HepG2 (cell line): ENCODE measurements around the gene XDH. TPM values are rescaled to one million over a fixed set of nuclear protein-coding genes. Genes with fewer than 3 reads are reported as not detected.

Source experiments
- ATAC-seq: fragments of 200-7000 bp; cut with Tn5 transposase; 3 replicates; pipeline ENCODE4 v1.9.1; 2020; ENCODE audit warnings: mild to moderate bottlenecking, moderate library complexity
- BruUV-seq: library from RNA; stranded (reverse); fragments of 400-500 nt; replicated peaks from 2 replicates; lab custom pipeline; 2021; lab: Mats Ljungman, UMichigan
- CTCF ChIA-PET: fragments of 300-600 bp; formaldehyde crosslinking; extraction: SDS; loops from one replicate; lab custom pipeline; 2021; ENCODE audit warnings: low total read pairs, inconsistent platforms, low intra/inter-chr PET ratio; lab: Yijun Ruan, JAX
- POLR2A ChIA-PET: fragments of 350-600 bp; sonication (Branson Sonifier 250); formaldehyde crosslinking; loops from one replicate; lab custom pipeline; 2020; ENCODE audit warnings: antibody characterized with exemption, inconsistent platforms; lab: Yijun Ruan, JAX
- DNase-seq: peaks from one replicate; pipeline ENCODE4 v3.0.0-alpha.2; 2015; ENCODE audit warnings: low spot score
- FAIRE-seq: peaks from 3 replicates; lab custom pipeline; 2011; peaks lifted over from hg19 to GRCh38; lab: Jason Lieb, UNC
- H2AFZ ChIP-seq: one replicate; pipeline ENCODE4 v1.6.1; 2011; ENCODE audit warnings: low read length, inconsistent platforms
- H3K27ac ChIP-seq: fragments of 300-600 bp; 3 replicates; pipeline ENCODE4 v1.8.0; 2011; ENCODE audit warnings: mixed run types, mild to moderate bottlenecking, mixed read lengths, low read length, inconsistent platforms; ENCODE audit not compliant: insufficient read depth; ENCODE audit errors: extremely low read length
- H3K27me3 ChIP-seq, 2 experiments: fragments of 200-600 bp in 1 of 2; 2 replicates in 1 of 2; 3 replicates in 1 of 2; pipeline versions ENCODE4 v1.6.0 to v1.8.0; 2011; ENCODE audit warnings: low read length in 2 of 2, mild to moderate bottlenecking in 2 of 2, moderate library complexity in 2 of 2, inconsistent platforms in 1 of 2; ENCODE audit not compliant: insufficient read depth in 2 of 2, control insufficient read depth in 1 of 2
- H3K36me3 ChIP-seq, 2 experiments: fragments of 200-600 bp in 1 of 2; replicated peaks in 1 of 2; 2 replicates in 1 of 2; 3 replicates in 1 of 2; pipeline versions ENCODE4 v1.5.1 to v1.8.0; 2011; ENCODE audit warnings: low read length in 2 of 2, inconsistent platforms in 1 of 2; ENCODE audit not compliant: insufficient read depth in 2 of 2, control insufficient read depth in 1 of 2
- H3K4me1 ChIP-seq: 2 replicates; pipeline ENCODE4 v1.5.1; 2012; ENCODE audit warnings: low read length, inconsistent platforms; ENCODE audit not compliant: insufficient read depth
- H3K4me2 ChIP-seq: 2 replicates; pipeline ENCODE4 v1.6.0; 2011; ENCODE audit warnings: low read depth, low read length, inconsistent platforms
- H3K4me3 ChIP-seq, 3 experiments: fragments of 200-600 bp in 1 of 3; sonication (generic), shearing (Covaris generic) in 1 of 3; replicated peaks in 1 of 3; 2 replicates each; pipeline ENCODE4 v1.5.1; 2011 to 2016; ENCODE audit warnings: low read length in 3 of 3, inconsistent platforms in 2 of 3, low read depth in 2 of 3, mild to moderate bottlenecking in 2 of 3, control low read depth in 1 of 3, mixed read lengths in 1 of 3; ENCODE audit not compliant: insufficient read depth in 1 of 3
- H3K79me2 ChIP-seq: one replicate; pipeline ENCODE4 v1.6.1; 2011; ENCODE audit warnings: low read length, inconsistent platforms; ENCODE audit not compliant: insufficient read depth
- H3K9ac ChIP-seq: 2 replicates; pipeline ENCODE4 v1.6.0; 2011; ENCODE audit warnings: mild to moderate bottlenecking, low read depth, low read length, inconsistent platforms; ENCODE audit not compliant: insufficient read depth
- H3K9me3 ChIP-seq: 2 replicates; pipeline ENCODE4 v1.5.1; 2012; ENCODE audit warnings: mild to moderate bottlenecking, low read length
- H4K20me1 ChIP-seq: 2 replicates; pipeline ENCODE4 v1.6.0; 2011; ENCODE audit warnings: inconsistent platforms, mild to moderate bottlenecking, low read length, moderate library complexity; ENCODE audit not compliant: insufficient read depth
- AHR ChIP-seq: IDR thresholded peaks from 2 replicates; pipeline ENCODE4 v1.6.1; 2018; ENCODE audit warnings: missing genetic modification reagents, missing compliant biosample characterization
- CBX2 ChIP-seq, 2 experiments: fragments of 200-600 bp in 1 of 2; sonication (generic); formaldehyde crosslinking in 1 of 2; IDR thresholded peaks; 2 replicates each; pipeline versions ENCODE4 v1.7.0 to v1.8.1; 2018 to 2022; ENCODE audit warnings: low read depth in 2 of 2, low read length in 1 of 2, mild to moderate bottlenecking in 1 of 2, missing genetic modification reagents in 1 of 2
- ERF ChIP-seq: IDR thresholded peaks from 2 replicates; pipeline ENCODE4 v1.6.1; 2018; ENCODE audit warnings: missing biosample characterization, missing genetic modification reagents
- MBD4 ChIP-seq: IDR thresholded peaks from 2 replicates; pipeline ENCODE4 v1.6.1; 2012; ENCODE audit warnings: low read length, inconsistent platforms, borderline replicate concordance
- PRMT3 ChIP-seq: sonication (generic); formaldehyde crosslinking; IDR thresholded peaks from 2 replicates; pipeline ENCODE4 v1.8.1; 2022; ENCODE audit warnings: low read depth, mild to moderate bottlenecking, moderate library complexity, missing genetic modification reagents, borderline replicate concordance
- RXRB ChIP-seq: IDR thresholded peaks from 2 replicates; pipeline ENCODE4 v1.6.1; 2016; ENCODE audit warnings: borderline replicate concordance, missing genetic modification reagents, missing compliant biosample characterization
- SMARCE1 ChIP-seq: fragments of 450-650 bp; IDR thresholded peaks from 2 replicates; pipeline ENCODE4 v1.6.1; 2017; ENCODE audit warnings: borderline replicate concordance
- SP5 ChIP-seq: IDR thresholded peaks from 2 replicates; pipeline ENCODE4 v1.6.1; 2016; ENCODE audit warnings: low read depth, borderline replicate concordance
- ZFX ChIP-seq: sonication (generic); formaldehyde crosslinking; IDR thresholded peaks from 2 replicates; pipeline ENCODE4 v1.4.0; 2020; ENCODE audit warnings: mild to moderate bottlenecking, low read depth, missing genetic modification reagents, moderate library complexity
- ZNF224 ChIP-seq: sonication (generic); formaldehyde crosslinking; IDR thresholded peaks from 2 replicates; pipeline ENCODE4 v1.5.0; 2020; ENCODE audit warnings: mild to moderate bottlenecking, missing genetic modification reagents
- ZNF431 ChIP-seq: sonication (generic); formaldehyde crosslinking; IDR thresholded peaks from 2 replicates; pipeline ENCODE4 v1.9.0; 2022; ENCODE audit warnings: missing genetic modification reagents, low read depth, mild to moderate bottlenecking, borderline replicate concordance
- ZNF570 ChIP-seq: sonication (generic); formaldehyde crosslinking; IDR thresholded peaks from 2 replicates; pipeline ENCODE4 v1.4.0; 2020; ENCODE audit warnings: mild to moderate bottlenecking, missing genetic modification reagents, borderline replicate concordance
- ZNF652 ChIP-seq: IDR thresholded peaks from 2 replicates; pipeline ENCODE4 v1.6.1; 2016; ENCODE audit warnings: low read depth, borderline replicate concordance
- WGBS: methylation state at CpG from one replicate; pipeline ENCODE4 v1.1.6; 2017; ENCODE audit warnings: low lambda C conversion rate; 5-methylcytosine and 5-hydroxymethylcytosine counted together
- in situ Hi-C: cut with HindIII; loops from 2 replicates; pipeline ENCODE4 v1.10.0; 2017; ENCODE audit warnings: low pct_unique_long_range_greater_than_20kb; ENCODE audit not compliant: extremely low pct_ligation_motif_present
- intact Hi-C: fragments of 100-400 bp; cut with micrococcal nuclease; formaldehyde crosslinking; loops from one replicate; pipeline ENCODE4 v1.10.0; 2022; ENCODE audit not compliant: unreplicated experiment
- polyA plus RNA-seq, 8 experiments: library from polyadenylated mRNA; depleted of rRNA in 3 of 8; stranded (reverse) in 7 of 8; unstranded in 1 of 8; fragments of >200 nt; fragmentation: Illumina TruSeq in 4 of 8; extraction: Trizol in 4 of 8; gene quantifications; 2 replicates each; pipeline versions ENCODE4 v1.2.1 to v1.2.3, GENCODE V29; 2011 to 2016; ENCODE audit warnings: low read depth in 4 of 8, missing spikeins in 1 of 8, mixed read lengths in 1 of 8; ENCODE audit not compliant: insufficient read depth in 1 of 8
- total RNA-seq, 5 experiments: library from RNA; depleted of rRNA; stranded (reverse); fragments of >200 nt; fragmentation: Illumina TruSeq; extraction: Trizol; gene quantifications; 2 replicates each; pipeline ENCODE4 v1.2.3, GENCODE V29; 2016; ENCODE audit warnings: low read depth in 1 of 5
- TF ChIP-seq, protein P1 (sequence below): sonication (generic); formaldehyde crosslinking; IDR thresholded peaks from 2 replicates; pipeline ENCODE4 v1.4.0; 2020; ENCODE audit warnings: missing genetic modification reagents
- TF ChIP-seq, protein P2 (sequence below): sonication (generic); formaldehyde crosslinking; IDR thresholded peaks from 2 replicates; pipeline ENCODE4 v1.5.0; 2020; ENCODE audit warnings: mild to moderate bottlenecking, missing genetic modification reagents
- TF ChIP-seq, protein P3 (sequence below): sonication (generic); formaldehyde crosslinking; IDR thresholded peaks from 2 replicates; pipeline ENCODE4 v1.5.1; 2020; ENCODE audit warnings: mild to moderate bottlenecking, missing genetic modification reagents

Gene XDH
- total and polyA plus RNA-seq, 2 of the 13 experiments (the other 11 are each of a cell fraction or from before 2014, with no cell fraction given), result not detected

GRCh38 chr2:31384351-31384750 is 30.2 kb downstream of the XDH start (continued):
- TF ChIP-seq ZNF652 (CRISPR knock-in tag) (no peak), AHR (CRISPR knock-in tag) (no peak)
- TF ChIP-seq, protein P1, sequence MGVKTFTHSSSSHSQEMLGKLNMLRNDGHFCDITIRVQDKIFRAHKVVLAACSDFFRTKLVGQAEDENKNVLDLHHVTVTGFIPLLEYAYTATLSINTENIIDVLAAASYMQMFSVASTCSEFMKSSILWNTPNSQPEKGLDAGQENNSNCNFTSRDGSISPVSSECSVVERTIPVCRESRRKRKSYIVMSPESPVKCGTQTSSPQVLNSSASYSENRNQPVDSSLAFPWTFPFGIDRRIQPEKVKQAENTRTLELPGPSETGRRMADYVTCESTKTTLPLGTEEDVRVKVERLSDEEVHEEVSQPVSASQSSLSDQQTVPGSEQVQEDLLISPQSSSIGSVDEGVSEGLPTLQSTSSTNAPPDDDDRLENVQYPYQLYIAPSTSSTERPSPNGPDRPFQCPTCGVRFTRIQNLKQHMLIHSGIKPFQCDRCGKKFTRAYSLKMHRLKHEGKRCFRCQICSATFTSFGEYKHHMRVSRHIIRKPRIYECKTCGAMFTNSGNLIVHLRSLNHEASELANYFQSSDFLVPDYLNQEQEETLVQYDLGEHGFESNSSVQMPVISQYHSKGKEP (CRISPR knock-in tag), result no peak

DNA sequence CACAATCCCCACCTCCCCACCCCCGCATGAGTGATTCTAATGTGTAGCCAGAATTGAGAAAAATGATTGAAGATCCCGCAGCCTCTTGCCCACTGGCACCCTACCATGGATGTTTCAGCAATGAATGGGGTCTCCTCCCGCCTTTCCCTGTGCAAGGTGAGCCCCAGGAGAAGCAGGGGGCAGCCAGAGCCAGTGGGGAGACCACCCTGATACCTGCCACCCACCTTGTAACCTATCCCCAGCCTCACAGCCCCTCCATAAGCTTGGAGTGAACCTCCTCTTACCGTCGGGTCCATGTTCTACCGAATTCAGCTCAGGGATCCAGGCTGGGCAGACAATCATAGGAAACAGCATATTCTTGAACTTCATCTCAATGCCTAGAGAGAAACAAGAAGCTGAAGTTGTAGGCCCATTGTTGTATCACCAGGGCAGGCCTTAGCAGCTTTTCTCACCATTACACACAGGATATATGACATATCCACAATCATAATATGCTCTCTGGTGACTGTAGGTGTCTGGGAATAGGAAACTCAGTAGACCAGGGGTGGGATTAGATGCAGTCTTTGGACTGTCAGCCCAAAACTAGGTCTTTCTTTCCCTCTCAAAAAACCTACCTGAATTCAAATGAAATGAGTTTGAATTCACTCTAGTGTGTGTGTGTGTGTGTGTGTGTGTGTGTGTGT is 30.9 kb downstream of the XDH start:
- Histone ChIP-seq H3K36me3 (no peaks in the 10 kb centered on the region), H3K27me3 (peaks cover 1 to 17% of the 10 kb centered on the region in 2 experiments; a peak in 2 of 5 replicates), H2AFZ (no peak overlapping the region), H4K20me1 (no peaks in the 10 kb centered on the region), H3K4me3 (no peak overlapping the region), H3K27ac (no peak overlapping the region), H3K4me1 (no peaks in the 10 kb centered on the region), H3K4me2 (no peak overlapping the region), H3K79me2 (no peaks in the 10 kb centered on the region), H3K9ac (no peak overlapping the region), H3K9me3 (no peaks in the 10 kb centered on the region)
- FAIRE-seq (no peak), ATAC-seq (no peak), DNase-seq (no peak)
- BruUV-seq, result no TSS peak
- in situ Hi-C loops, result no loop called here
- 1% methylated on average over 6 of the region's 6 CpGs for WGBS
- intact Hi-C loops, result no loop called here
- CTCF ChIA-PET, result no interaction called here
- POLR2A ChIA-PET, result no interaction called here
- TF ChIP-seq, protein P2, sequence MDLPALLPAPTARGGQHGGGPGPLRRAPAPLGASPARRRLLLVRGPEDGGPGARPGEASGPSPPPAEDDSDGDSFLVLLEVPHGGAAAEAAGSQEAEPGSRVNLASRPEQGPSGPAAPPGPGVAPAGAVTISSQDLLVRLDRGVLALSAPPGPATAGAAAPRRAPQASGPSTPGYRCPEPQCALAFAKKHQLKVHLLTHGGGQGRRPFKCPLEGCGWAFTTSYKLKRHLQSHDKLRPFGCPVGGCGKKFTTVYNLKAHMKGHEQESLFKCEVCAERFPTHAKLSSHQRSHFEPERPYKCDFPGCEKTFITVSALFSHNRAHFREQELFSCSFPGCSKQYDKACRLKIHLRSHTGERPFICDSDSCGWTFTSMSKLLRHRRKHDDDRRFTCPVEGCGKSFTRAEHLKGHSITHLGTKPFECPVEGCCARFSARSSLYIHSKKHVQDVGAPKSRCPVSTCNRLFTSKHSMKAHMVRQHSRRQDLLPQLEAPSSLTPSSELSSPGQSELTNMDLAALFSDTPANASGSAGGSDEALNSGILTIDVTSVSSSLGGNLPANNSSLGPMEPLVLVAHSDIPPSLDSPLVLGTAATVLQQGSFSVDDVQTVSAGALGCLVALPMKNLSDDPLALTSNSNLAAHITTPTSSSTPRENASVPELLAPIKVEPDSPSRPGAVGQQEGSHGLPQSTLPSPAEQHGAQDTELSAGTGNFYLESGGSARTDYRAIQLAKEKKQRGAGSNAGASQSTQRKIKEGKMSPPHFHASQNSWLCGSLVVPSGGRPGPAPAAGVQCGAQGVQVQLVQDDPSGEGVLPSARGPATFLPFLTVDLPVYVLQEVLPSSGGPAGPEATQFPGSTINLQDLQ (CRISPR knock-in tag), result no peak
- TF ChIP-seq ZFX (CRISPR knock-in tag) (no peak), RXRB (CRISPR knock-in tag) (no peak), ZNF224 (CRISPR knock-in tag) (no peak), MBD4 (no peak), SMARCE1 (no peak), ZNF570 (CRISPR knock-in tag) (no peak), ZNF431 (CRISPR knock-in tag) (no peak), PRMT3 (CRISPR knock-in tag) (no peak), SP5 (no peak), ERF (no peak), CBX2 (IDR thresholded peaks at IDR 0.05; ENCODE audit: low read depth, low read length) (no peak), CBX2 (CRISPR knock-in tag; IDR thresholded peaks at IDR 0.05; ENCODE audit: low read depth) (no peak)
- TF ChIP-seq, protein P3, sequence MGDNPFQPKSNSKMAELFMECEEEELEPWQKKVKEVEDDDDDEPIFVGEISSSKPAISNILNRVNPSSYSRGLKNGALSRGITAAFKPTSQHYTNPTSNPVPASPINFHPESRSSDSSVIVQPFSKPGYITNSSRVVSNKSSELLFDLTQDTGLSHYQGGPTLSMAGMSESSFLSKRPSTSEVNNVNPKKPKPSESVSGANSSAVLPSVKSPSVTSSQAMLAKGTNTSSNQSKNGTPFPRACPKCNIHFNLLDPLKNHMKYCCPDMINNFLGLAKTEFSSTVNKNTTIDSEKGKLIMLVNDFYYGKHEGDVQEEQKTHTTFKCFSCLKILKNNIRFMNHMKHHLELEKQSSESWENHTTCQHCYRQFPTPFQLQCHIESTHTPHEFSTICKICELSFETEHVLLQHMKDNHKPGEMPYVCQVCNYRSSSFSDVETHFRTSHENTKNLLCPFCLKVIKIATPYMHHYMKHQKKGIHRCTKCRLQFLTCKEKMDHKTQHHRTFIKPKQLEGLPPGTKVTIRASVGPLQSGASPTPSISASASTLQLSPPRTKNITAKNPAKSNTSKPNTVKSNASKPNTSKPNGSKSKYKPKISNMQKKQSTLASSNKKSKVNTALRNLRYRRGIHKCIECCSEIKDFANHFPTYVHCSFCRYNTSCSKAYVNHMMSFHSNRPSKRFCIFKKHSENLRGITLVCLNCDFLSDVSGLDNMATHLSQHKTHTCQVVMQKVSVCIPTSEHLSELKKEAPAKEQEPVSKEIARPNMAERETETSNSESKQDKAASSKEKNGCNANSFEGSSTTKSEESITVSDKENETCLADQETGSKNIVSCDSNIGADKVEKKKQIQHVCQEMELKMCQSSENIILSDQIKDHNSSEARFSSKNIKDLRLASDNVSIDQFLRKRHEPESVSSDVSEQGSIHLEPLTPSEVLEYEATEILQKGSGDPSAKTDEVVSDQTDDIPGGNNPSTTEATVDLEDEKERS (CRISPR knock-in tag), result no peak
